ENCODE results near the gene LRRC74B.

DNA sequence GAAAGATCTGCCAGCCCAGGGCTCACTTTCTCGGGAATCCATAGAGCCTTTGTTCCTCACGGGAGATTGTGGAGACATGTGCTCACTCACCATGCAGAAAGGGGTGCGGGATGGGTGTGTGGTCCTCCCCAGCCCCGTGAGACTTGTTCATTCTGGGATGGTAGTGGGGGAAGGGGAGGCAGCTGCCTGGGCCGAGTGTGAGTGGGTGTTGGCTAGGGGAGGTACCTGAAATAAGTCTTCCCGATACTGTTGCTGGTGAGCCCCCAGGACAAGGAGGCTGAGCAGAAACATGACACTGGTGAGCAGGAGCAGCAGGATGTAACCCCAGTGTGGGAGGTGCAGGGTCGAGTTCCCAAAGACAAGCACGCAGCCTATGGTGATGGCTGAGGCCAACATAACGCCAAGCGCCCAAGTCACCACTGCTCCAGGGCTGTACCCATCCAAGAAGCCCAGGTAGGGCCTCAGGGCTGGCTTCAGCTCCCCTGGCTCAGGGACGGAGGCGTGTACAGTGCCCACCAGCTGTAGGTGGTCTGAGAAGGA lies 16.2 kb upstream of the LRRC74B start:
- TF ChIP-seq, protein P1, sequence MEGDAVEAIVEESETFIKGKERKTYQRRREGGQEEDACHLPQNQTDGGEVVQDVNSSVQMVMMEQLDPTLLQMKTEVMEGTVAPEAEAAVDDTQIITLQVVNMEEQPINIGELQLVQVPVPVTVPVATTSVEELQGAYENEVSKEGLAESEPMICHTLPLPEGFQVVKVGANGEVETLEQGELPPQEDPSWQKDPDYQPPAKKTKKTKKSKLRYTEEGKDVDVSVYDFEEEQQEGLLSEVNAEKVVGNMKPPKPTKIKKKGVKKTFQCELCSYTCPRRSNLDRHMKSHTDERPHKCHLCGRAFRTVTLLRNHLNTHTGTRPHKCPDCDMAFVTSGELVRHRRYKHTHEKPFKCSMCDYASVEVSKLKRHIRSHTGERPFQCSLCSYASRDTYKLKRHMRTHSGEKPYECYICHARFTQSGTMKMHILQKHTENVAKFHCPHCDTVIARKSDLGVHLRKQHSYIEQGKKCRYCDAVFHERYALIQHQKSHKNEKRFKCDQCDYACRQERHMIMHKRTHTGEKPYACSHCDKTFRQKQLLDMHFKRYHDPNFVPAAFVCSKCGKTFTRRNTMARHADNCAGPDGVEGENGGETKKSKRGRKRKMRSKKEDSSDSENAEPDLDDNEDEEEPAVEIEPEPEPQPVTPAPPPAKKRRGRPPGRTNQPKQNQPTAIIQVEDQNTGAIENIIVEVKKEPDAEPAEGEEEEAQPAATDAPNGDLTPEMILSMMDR (IDR thresholded peaks at IDR 0.05), result no peak
- no peak for TF ChIP-seq POLR2A (IDR thresholded peaks at IDR 0.05)
